NCI-H774 (cell line): ENCODE measurements around the gene SSTR5.

Experiments used
- DNase-seq: peaks from one replicate; lab custom pipeline; 2025; lab: John Stamatoyannopoulos, UW

The SSTR5 gene

GRCh38 chr16:1106659-1107058 is 34.1 kb downstream of the SSTR5 start:
- DNase-seq: no peak

- no peak for DNase-seq
Observed at GRCh38 chr16:1107141-1107540, 34.6 kb downstream of the SSTR5 start.

- no peak for DNase-seq
Observed at GRCh38 chr16:1107731-1108130, 35.2 kb downstream of the SSTR5 start.

GRCh38 chr16:1108299-1109252 is 36.0 kb downstream of the SSTR5 start:
- no peak for DNase-seq

GRCh38 chr16:1109648-1110047 is 37.1 kb downstream of the SSTR5 start:
- DNase-seq: no peak

- no peak for DNase-seq
Observed at GRCh38 chr16:1112506-1113184, 40.1 kb downstream of the SSTR5 start.

- no peak for DNase-seq
Observed at GRCh38 chr16:1113489-1113888, 40.9 kb downstream of the SSTR5 start.

- DNase-seq: no peak
Observed at GRCh38 chr16:1113889-1114526, 41.5 kb downstream of the SSTR5 start.

GRCh38 chr16:1116693-1117077 is 44.1 kb downstream of the SSTR5 start:
- DNase-seq: no peak

GRCh38 chr16:1117176-1117900 is 44.8 kb downstream of the SSTR5 start:
- DNase-seq: no peak

GRCh38 chr16:1117926-1118325 is 45.4 kb downstream of the SSTR5 start:
- DNase-seq: no peak

- DNase-seq: no peak
Observed at GRCh38 chr16:1119129-1119528, 46.6 kb downstream of the SSTR5 start.

- DNase-seq: no peak
Observed at GRCh38 chr16:1119766-1120576, 47.4 kb downstream of the SSTR5 start.

- DNase-seq: no peak
Observed at GRCh38 chr16:1120577-1120941, 48.0 kb downstream of the SSTR5 start.

- no peak for DNase-seq
Observed at GRCh38 chr16:1121009-1121408, 48.5 kb downstream of the SSTR5 start.

GRCh38 chr16:1121601-1122397 is 49.3 kb downstream of the SSTR5 start:
- DNase-seq: no peak

GRCh38 chr16:1122398-1122765 is 49.8 kb downstream of the SSTR5 start:
- DNase-seq: no peak

- DNase-seq: no peak
Observed at GRCh38 chr16:1123525-1124230, 51.1 kb downstream of the SSTR5 start.

GRCh38 chr16:1124291-1124690 is 51.7 kb downstream of the SSTR5 start:
- DNase-seq: no peak

- DNase-seq: no peak
Observed at GRCh38 chr16:1124795-1125194, 52.2 kb downstream of the SSTR5 start.
